Stimulated activated CD4-positive, alpha-beta T cell treated with anti-CD3 and anti-CD28 coated beads, Interleukin-2, amount 100 ng/mL, for 24 hours (primary cell): ENCODE results near the gene PRAMEF5.
"Not testable (repeated sequence)": the region's sequence is repeated elsewhere in the genome, so short reads cannot be mapped to it uniquely, and the experiment has no call there.

Source experiments
- DNase-seq, 2 donors: peaks; one replicate each; pipeline ENCODE4 v3.0.0-alpha.2; 2020

Gene PRAMEF5

DNA sequence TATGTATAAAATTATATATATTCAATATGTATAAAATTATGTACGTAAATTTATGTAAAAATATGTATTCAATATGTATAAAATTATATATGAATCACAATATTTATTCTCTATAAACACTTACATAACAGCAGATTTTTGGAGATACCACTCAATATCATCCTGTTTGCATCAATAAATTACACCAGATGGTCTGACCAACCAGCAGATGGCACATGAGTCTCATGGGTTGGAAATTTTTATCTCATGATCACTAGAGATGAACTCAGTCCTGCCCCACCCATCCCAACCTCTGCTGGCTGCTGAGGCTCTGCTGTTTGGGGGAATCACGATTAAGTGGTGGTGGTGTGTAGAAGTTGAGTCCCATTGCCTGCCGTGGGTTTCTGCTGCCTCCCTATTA is 25.6 kb downstream of the PRAMEF5 start:
- not testable (repeated sequence) for DNase-seq

DNA sequence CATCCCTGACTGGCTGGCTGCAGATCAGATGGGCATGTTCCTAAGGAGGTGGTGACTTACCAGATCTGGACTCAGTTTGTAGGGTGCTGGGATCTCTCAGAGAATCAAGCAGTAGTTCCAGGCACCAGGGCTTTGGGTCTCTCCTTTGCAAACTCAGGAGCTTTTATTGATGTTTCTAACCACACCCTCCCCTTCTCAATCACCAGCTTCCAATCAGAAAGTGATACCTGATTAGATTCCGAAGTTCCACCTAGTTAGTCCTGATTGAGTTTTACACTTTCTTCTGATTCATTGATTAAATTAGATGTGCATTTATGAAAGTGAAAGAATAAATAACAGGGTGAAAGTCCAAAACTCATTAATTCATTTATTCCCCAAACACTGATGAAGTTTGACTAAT is 31.0 kb downstream of the PRAMEF5 start, which contains the start of gene PRAMEF8:
TSS of gene PRAMEF8 (minus strand) at position 101 of the 400 bp plus-strand sequence. CDS start 1,046 bp downstream, outside the sequence.
- not testable (repeated sequence) for DNase-seq

DNA sequence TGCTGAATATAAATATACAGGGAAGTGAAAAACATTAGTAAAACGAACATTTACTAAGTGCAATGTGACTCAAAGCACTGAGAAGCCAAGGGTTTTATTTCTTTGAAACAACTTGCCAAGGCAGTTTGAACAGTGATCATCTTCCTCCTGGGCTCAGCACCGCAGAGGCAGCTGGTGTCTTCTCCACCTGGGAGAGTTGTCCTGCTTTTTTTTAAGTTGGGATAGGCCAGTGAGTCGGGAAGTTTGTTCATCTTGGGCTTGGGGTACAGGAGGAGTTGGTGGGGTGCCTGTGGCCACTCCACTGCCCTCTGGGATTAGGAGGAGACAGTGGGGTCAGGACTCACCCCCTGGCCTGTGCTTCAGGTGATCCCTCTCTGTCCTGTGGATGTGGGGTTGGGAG is 35.0 kb downstream of the PRAMEF5 start:
- DNase-seq = not testable (repeated sequence)

DNA sequence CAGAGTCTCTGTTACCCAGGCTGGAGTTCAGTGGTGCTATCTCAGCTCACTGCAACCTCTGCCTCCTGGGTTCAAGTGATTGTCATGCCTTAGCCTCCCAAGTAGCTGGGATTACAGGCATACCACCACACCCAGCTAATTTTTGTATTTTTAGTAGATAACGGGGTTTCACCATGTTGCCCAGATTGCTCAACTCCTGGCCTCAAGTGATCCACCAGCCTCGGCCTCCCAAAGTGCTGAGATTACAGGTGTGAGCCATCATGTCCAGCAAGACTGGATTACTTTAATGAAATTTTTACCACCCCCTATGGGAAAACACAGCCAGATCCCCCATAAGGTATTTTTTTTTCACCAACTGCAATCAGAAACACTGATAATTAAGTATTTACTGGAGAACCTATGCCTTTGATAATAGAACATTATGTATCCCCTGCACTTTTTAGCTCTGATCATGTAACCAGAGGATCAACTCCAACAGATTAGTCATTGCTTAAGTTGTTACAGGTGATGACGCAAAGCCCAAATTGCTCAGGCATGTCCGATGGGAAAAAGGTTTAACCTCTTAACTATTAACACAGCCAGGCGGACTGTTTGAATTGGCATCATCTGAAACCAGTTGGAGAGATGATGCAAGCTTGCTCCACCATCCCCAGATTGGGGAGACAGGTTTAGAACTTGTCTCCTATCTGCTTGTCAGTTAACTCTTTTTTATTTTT is 43.4 kb downstream of the PRAMEF5 start:
- not testable (repeated sequence) for DNase-seq

DNA sequence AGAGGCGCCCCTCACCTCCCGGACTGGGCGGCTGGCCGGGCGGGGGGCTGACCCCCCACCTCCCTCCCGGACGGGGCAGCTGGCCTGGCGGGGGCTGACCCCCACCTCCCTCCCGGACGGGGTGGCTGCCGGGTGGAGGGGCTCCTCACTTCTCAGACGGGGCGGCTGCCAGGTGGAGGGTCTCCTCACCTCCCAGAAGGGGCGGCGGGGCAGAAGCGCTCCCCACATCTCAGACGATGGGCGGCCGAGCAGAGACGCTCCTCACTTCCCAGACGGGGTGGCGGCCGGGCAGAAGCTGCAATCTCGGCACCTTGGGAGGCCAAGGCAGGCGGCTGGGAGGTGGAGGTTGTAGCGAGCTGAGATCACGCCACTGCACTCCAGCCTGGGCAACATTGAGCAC is 44.7 kb downstream of the PRAMEF5 start:
- DNase-seq = not testable (repeated sequence)

DNA sequence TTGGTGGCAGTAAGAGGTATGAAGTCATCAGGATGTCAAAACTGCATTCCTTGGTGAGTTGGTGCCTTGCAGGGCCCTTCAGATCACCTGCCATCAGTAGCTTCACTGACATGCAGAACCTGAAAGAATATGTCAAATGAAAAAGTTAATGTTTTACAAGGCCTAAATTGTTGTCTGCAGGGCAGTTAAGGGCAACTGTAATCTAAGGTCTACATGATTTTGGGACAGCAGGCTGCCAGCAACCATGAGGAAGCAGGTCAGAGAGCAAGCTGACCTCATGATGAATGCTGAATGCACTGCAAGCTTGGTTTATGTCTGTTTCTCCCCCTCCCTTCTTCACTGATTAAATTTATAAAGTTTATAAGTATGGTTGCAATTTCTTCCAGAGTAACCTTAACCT is 48.2 kb downstream of the PRAMEF5 start:
- DNase-seq = not testable (repeated sequence)

DNA sequence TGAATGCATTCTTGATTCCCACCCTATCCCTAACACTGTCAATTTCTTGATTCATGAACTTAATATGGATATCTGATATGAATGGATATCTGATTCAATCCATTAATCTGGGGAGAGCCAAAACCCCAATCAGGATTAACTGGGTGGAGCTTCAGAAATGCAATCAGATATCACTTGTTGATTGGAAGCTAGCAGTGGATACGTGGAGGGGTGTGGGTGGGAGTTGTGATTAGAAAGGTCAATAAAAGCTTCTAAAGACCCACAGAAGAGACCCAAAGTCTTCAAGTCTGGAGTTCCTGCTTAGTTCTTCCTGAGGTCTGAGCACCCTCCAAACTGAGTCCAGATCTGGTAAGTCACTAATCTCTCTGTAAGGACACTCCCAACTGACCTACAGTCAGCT is 49.2 kb downstream of the PRAMEF5 start, which contains the start of gene PRAMEF33:
TSS of gene PRAMEF33 (plus strand) at position 301 of the 400 bp plus-strand sequence. CDS start 2,416 bp downstream, outside the sequence.
- DNase-seq = not testable (repeated sequence)
